GM06990 (cell line): ENCODE results near the gene TPPP.
"Not testable (repeated sequence)": the region's sequence is repeated elsewhere in the genome, so short reads cannot be mapped to it uniquely, and the experiment has no call there.

Source experiments
- DNase-seq: peaks from one replicate; pipeline ENCODE4 v3.0.0-alpha.2; 2011; ENCODE audit not compliant: insufficient read length; ENCODE audit errors: extremely low read depth
- H3K27me3 ChIP-seq: replicated peaks from 2 replicates; pipeline ENCODE4 v1.6.0; 2011; ENCODE audit warnings: low read length; ENCODE audit not compliant: control insufficient read depth, insufficient read depth
- H3K36me3 ChIP-seq: 2 replicates; pipeline ENCODE4 v1.5.1; 2011; ENCODE audit warnings: low read length; ENCODE audit not compliant: control insufficient read depth, insufficient read depth
- H3K4me3 ChIP-seq: replicated peaks from 2 replicates; pipeline ENCODE4 v1.5.1; 2011; ENCODE audit warnings: low read depth, mild to moderate bottlenecking, control low read depth, low read length
- CTCF ChIP-seq: IDR thresholded peaks from 2 replicates; pipeline ENCODE4 v1.5.1; 2011; ENCODE audit warnings: low read length, control low read depth, mild to moderate bottlenecking, inconsistent platforms; ENCODE audit not compliant: insufficient read depth, poor library complexity, severe bottlenecking

The TPPP gene

GRCh38 chr5:680836-681235 is 12.3 kb downstream of the TPPP start:
- not testable (repeated sequence) for H3K36me3 ChIP-seq, H3K27me3 ChIP-seq

GRCh38 chr5:680118-680795 is 12.9 kb downstream of the TPPP start:
- not testable (repeated sequence) for H3K4me3 ChIP-seq, DNase-seq, H3K36me3 ChIP-seq, H3K27me3 ChIP-seq

More at GRCh38 chr5:680836-681235, 12.3 kb downstream of the TPPP start:
- not testable (repeated sequence) for DNase-seq, H3K4me3 ChIP-seq

GRCh38 chr5:679166-679895 is 13.8 kb downstream of the TPPP start:
- not testable (repeated sequence) for DNase-seq, H3K36me3 ChIP-seq, H3K27me3 ChIP-seq, H3K4me3 ChIP-seq

- not testable (repeated sequence) for DNase-seq, H3K36me3 ChIP-seq, H3K27me3 ChIP-seq, H3K4me3 ChIP-seq
These were observed 14.6 kb downstream of the TPPP start for GRCh38 chr5:678521-678920.

GRCh38 chr5:677131-678101 is 15.7 kb downstream of the TPPP start:
- no peak for DNase-seq
- TF ChIP-seq CTCF, result no peak
- H3K4me3 ChIP-seq, result no peak overlapping the region

GRCh38 chr5:676699-677076 is 16.5 kb downstream of the TPPP start:
- Histone ChIP-seq H3K27me3 (no peaks in the 10 kb centered on the region), H3K36me3 (no peaks in the 10 kb centered on the region), H3K4me3 (no peak overlapping the region)
- no peak for DNase-seq
- no peak for TF ChIP-seq CTCF

More at GRCh38 chr5:677131-678101, 15.7 kb downstream of the TPPP start:
- Histone ChIP-seq H3K36me3 (no peaks in the 10 kb centered on the region), H3K27me3 (no peaks in the 10 kb centered on the region)

- Histone ChIP-seq H3K36me3 (no peaks in the 10 kb centered on the region), H3K4me3 (no peak overlapping the region), H3K27me3 (no peaks in the 10 kb centered on the region)
- DNase-seq, result no peak
- no peak for TF ChIP-seq CTCF
These were observed 17.1 kb downstream of the TPPP start for GRCh38 chr5:675871-676698.
